Cerebellar nuclear complex (tissue), 1 donor: Measurements from ENCODE around the gene DENND1A.

Source experiments
- DNase-seq, 2 experiments: peaks; one replicate each; lab custom pipeline; 2025; lab: John Stamatoyannopoulos, UW

The DENND1A gene

GRCh38 chr9:123354806-123355508 lies 575.0 kb downstream of the DENND1A start:
- no peak for DNase-seq

GRCh38 chr9:123353984-123354591 lies 575.8 kb downstream of the DENND1A start:
- no peak for DNase-seq

- DNase-seq = no peak
Observed at GRCh38 chr9:123353041-123353440, 576.9 kb downstream of the DENND1A start.

GRCh38 chr9:123350590-123351310 lies 579.2 kb downstream of the DENND1A start:
- DNase-seq = no peak

GRCh38 chr9:123349691-123350480 lies 580.0 kb downstream of the DENND1A start:
- peak in 1 of 2 experiments; percentile 2 for DNase-seq

- no peak for DNase-seq
Observed at GRCh38 chr9:123349033-123349432, 580.9 kb downstream of the DENND1A start.

GRCh38 chr9:123348317-123348992 lies 581.5 kb downstream of the DENND1A start:
- DNase-seq = no peak

- no peak for DNase-seq
Observed at GRCh38 chr9:123347289-123348060, 582.5 kb downstream of the DENND1A start.

GRCh38 chr9:123346826-123347225 lies 583.1 kb downstream of the DENND1A start:
- no peak for DNase-seq

GRCh38 chr9:123346026-123346425 lies 583.9 kb downstream of the DENND1A start:
- DNase-seq = no peak

GRCh38 chr9:123345567-123345955 lies 584.4 kb downstream of the DENND1A start:
- DNase-seq = no peak

GRCh38 chr9:123344192-123344949 lies 585.6 kb downstream of the DENND1A start:
- no peak for DNase-seq

- no peak for DNase-seq
Observed at GRCh38 chr9:123343443-123344191, 586.3 kb downstream of the DENND1A start.

- no peak for DNase-seq
Observed at GRCh38 chr9:123342247-123342646, 587.7 kb downstream of the DENND1A start.

GRCh38 chr9:123341816-123342215 lies 588.1 kb downstream of the DENND1A start:
- no peak for DNase-seq

GRCh38 chr9:123339666-123340510 lies 590.0 kb downstream of the DENND1A start:
- DNase-seq = no peak

- DNase-seq = no peak
Observed at GRCh38 chr9:123338710-123339665, 590.9 kb downstream of the DENND1A start.
